A172 (cell line): ENCODE measurements around the gene FBXO28. TPM values are rescaled to one million over a fixed set of nuclear protein-coding genes. Genes with fewer than 3 reads are reported as not detected.

Experiments
- DNase-seq: peaks from one replicate; pipeline ENCODE4 v3.0.0-alpha.2; 2015; ENCODE audit warnings: low spot score
- total RNA-seq: library from RNA; depleted of rRNA; stranded (reverse); fragments of >200 nt; shearing (Covaris generic); gene quantifications from 2 replicates; pipeline ENCODE4 v1.2.3, GENCODE V29; 2014

The FBXO28 gene
- total RNA-seq, 1 experiment from 2014 or later = 45.2 TPM

GRCh38 chr1:224095867-224096266, 18.0 kb upstream of the FBXO28 start:
- DNase-seq = no peak

GRCh38 chr1:224096773-224097172, 17.1 kb upstream of the FBXO28 start:
- no peak for DNase-seq

GRCh38 chr1:224098007-224098406, 15.9 kb upstream of the FBXO28 start:
- DNase-seq = no peak

GRCh38 chr1:224106568-224107281, 7.2 kb upstream of the FBXO28 start:
- DNase-seq = peak; percentile 66

GRCh38 chr1:224107282-224107625, 6.7 kb upstream of the FBXO28 start:
- no peak for DNase-seq

- no peak for DNase-seq
Measured at GRCh38 chr1:224108991-224109390, 4.9 kb upstream of the FBXO28 start.

GRCh38 chr1:224109981-224110380, 3.9 kb upstream of the FBXO28 start:
- no peak for DNase-seq

- DNase-seq = no peak
Measured at GRCh38 chr1:224113005-224113404, 906 bp upstream of the FBXO28 start.

GRCh38 chr1:224113545-224113917, 380 bp upstream of the FBXO28 start:
- DNase-seq = no peak

- DNase-seq = peak; percentile 21
Measured at GRCh38 chr1:224114787-224115175, 870 bp downstream of the FBXO28 start.

- DNase-seq = peak; percentile 67
Measured at GRCh38 chr1:224116131-224116530, 2.2 kb downstream of the FBXO28 start.

GRCh38 chr1:224118688-224119087, 4.8 kb downstream of the FBXO28 start:
- DNase-seq = no peak

GRCh38 chr1:224123136-224123535, 9.2 kb downstream of the FBXO28 start:
- no peak for DNase-seq

- no peak for DNase-seq
Measured at GRCh38 chr1:224124220-224124619, 10.3 kb downstream of the FBXO28 start.

GRCh38 chr1:224127925-224128819, 14.3 kb downstream of the FBXO28 start:
- DNase-seq = peak; percentile 61

GRCh38 chr1:224131253-224131652, 17.3 kb downstream of the FBXO28 start:
- no peak for DNase-seq

GRCh38 chr1:224132901-224133300, 19.0 kb downstream of the FBXO28 start:
- no peak for DNase-seq

- no peak for DNase-seq
Measured at GRCh38 chr1:224133741-224134299, 19.9 kb downstream of the FBXO28 start.

- no peak for DNase-seq
Measured at GRCh38 chr1:224137518-224137917, 23.6 kb downstream of the FBXO28 start.

GRCh38 chr1:224138198-224138597, 24.3 kb downstream of the FBXO28 start:
- no peak for DNase-seq

GRCh38 chr1:224141693-224142092, 27.8 kb downstream of the FBXO28 start:
- DNase-seq = no peak

GRCh38 chr1:224149709-224150108, 35.8 kb downstream of the FBXO28 start:
- no peak for DNase-seq

- no peak for DNase-seq
Measured at GRCh38 chr1:224151117-224151516, 37.2 kb downstream of the FBXO28 start.
